Brain microvascular endothelial cell (primary cell): ENCODE results near the gene FRMD4B.

Experiments
- DNase-seq: peaks from one replicate; pipeline ENCODE4 v3.0.0-alpha.2; 2020
- H3K27ac ChIP-seq: fragments of 250-450 bp; sonication (Bioruptor Pico); 2 replicates; pipeline ENCODE4 v1.5.1; 2020; ENCODE audit warnings: mild to moderate bottlenecking, moderate library complexity
- H3K27me3 ChIP-seq: fragments of 250-450 bp; sonication (Bioruptor Pico); replicated peaks from 2 replicates; pipeline ENCODE4 v1.5.1; 2020; ENCODE audit warnings: mild to moderate bottlenecking
- H3K36me3 ChIP-seq: fragments of 250-450 bp; sonication (Bioruptor Pico); replicated peaks from 2 replicates; pipeline ENCODE4 v1.5.1; 2020; ENCODE audit warnings: mild to moderate bottlenecking
- H3K4me3 ChIP-seq: 2 replicates; pipeline ENCODE4 v1.5.1; 2011; ENCODE audit warnings: low read depth, mild to moderate bottlenecking, control low read depth, low read length, moderate library complexity
- in situ Hi-C: cut with HindIII; loops from 2 replicates; pipeline ENCODE4 v1.10.0; 2017; ENCODE audit warnings: low sequenced_read_pairs, low pct_ligation_motif_present
- TF ChIP-seq, protein P1 (sequence below): IDR thresholded peaks from 2 replicates; pipeline ENCODE4 v1.5.1; 2011; ENCODE audit warnings: low read depth, mild to moderate bottlenecking, moderate library complexity, low read length, control low read depth, inconsistent platforms; ENCODE audit errors: missing control alignments

Gene FRMD4B

GRCh38 chr3:69254351-69254750 is 131.5 kb downstream of the FRMD4B start:
- TF ChIP-seq, protein P1, sequence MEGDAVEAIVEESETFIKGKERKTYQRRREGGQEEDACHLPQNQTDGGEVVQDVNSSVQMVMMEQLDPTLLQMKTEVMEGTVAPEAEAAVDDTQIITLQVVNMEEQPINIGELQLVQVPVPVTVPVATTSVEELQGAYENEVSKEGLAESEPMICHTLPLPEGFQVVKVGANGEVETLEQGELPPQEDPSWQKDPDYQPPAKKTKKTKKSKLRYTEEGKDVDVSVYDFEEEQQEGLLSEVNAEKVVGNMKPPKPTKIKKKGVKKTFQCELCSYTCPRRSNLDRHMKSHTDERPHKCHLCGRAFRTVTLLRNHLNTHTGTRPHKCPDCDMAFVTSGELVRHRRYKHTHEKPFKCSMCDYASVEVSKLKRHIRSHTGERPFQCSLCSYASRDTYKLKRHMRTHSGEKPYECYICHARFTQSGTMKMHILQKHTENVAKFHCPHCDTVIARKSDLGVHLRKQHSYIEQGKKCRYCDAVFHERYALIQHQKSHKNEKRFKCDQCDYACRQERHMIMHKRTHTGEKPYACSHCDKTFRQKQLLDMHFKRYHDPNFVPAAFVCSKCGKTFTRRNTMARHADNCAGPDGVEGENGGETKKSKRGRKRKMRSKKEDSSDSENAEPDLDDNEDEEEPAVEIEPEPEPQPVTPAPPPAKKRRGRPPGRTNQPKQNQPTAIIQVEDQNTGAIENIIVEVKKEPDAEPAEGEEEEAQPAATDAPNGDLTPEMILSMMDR, result no peak
- Histone ChIP-seq H3K27ac (no peak overlapping the region), H3K4me3 (no peak overlapping the region), H3K36me3 (no peaks in the 10 kb centered on the region), H3K27me3 (no peaks in the 10 kb centered on the region)
- in situ Hi-C loops, result no loop called here
- no peak for DNase-seq

- TF ChIP-seq, protein P1, result no peak
- in situ Hi-C loops, result no loop called here
- no peak overlapping the region for H3K27ac ChIP-seq
- no peak overlapping the region for H3K4me3 ChIP-seq
- DNase-seq, result no peak
- H3K27me3 ChIP-seq, result no peaks in the 10 kb centered on the region
- no peaks in the 10 kb centered on the region for H3K36me3 ChIP-seq
Observed at GRCh38 chr3:69252631-69253030, 133.3 kb downstream of the FRMD4B start.

DNA sequence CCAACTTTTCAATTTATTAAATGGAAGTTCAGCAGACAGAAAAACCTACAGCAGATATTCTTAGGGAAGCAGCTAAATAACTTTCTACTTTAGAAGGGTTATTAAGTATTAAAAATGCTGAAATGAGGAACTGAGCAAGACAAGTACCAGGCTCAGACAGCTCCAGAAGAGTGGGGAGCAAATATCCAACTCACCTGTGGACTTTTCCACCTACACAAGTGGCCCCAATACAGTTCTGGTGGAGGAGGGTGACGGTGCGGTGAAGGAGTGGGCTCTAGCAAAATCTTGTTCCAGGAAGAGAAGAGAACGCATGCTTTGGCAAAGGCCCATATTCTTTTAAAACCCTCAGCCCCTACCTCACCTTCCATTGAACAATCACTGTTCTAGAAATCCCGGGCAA is 133.7 kb downstream of the FRMD4B start:
- no peaks in the 10 kb centered on the region for H3K27me3 ChIP-seq
- H3K4me3 ChIP-seq, result no peak overlapping the region
- H3K36me3 ChIP-seq, result no peaks in the 10 kb centered on the region
- no peak overlapping the region for H3K27ac ChIP-seq
- in situ Hi-C loops, result no loop called here
- TF ChIP-seq, protein P1, result no peak
- no peak for DNase-seq

DNA sequence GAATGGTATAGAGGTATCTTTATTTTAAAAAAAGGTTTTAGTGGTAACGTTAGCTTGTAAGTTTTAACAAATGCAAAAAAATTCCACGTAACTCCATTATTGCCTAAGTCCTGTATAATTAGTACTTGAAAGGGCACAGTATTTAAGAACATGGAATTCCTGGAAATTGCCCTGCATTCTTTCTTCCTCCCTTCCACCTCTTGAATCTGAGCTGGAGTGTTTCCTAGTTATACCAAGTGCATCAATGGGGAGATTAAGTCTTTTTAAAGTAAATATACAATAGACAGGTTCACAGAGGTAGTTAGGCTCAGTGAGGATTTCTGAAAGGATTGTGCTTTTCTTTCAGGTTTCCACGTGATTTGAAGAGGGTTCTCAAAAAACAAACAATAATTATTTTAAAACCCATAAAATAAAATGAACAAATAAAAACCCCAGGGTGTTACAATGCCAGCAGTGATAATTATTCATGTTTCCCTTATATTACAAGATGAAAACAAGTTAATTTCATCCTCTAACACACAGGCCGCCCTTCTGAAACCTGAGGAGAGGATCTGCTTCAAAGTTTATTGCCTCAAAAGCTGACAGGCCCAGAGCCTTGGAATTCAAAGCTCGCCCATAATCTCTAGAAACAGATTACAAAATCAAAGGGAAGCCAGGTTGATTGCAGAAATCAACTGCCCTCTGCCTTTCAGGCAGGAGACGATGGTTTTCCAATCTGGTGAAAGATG is 134.6 kb downstream of the FRMD4B start:
- TF ChIP-seq, protein P1, result no peak
- in situ Hi-C loops, result no loop called here
- H3K27me3 ChIP-seq, result peaks cover 5% of the 10 kb centered on the region
- H3K36me3 ChIP-seq, result no peaks in the 10 kb centered on the region
- no peak overlapping the region for H3K27ac ChIP-seq
- H3K4me3 ChIP-seq, result no peak overlapping the region
- DNase-seq, result no peak

DNA sequence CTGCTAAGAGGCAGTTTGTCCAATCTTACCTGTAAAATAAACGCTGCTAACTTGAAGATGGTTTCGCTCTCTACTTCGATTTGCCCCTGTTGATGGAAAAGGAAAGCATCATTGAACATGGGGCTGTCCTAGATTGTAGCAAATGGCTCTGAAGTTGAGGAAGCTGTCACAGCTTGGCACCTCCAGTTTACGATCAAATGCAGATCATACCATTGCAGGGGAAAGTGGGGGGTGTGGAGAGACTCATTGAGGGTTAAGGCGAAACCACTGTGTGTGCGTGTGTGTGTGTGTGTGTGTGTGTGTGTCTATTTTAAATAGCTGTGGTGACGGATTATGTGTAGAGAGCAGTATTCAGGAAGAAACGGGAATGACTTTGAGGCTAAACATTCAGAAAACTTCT is 135.9 kb downstream of the FRMD4B start:
- no peak for DNase-seq
- no peak overlapping the region for H3K27ac ChIP-seq
- in situ Hi-C loops, result no loop called here

More for the DNA sequence above, 135.9 kb downstream of the FRMD4B start:
- Histone ChIP-seq H3K36me3 (no peaks in the 10 kb centered on the region), H3K27me3 (peaks cover 5% of the 10 kb centered on the region), H3K4me3 (peak overlapping the region; percentile 15)
- TF ChIP-seq, protein P1, result no peak
